MG63 (cell line): ENCODE data around the gene APBB2. TPM values are rescaled to one million over a fixed set of nuclear protein-coding genes. Genes with fewer than 3 reads are reported as not detected.

Source experiments
- DNase-seq: peaks from one replicate; pipeline ENCODE4 v3.0.0-alpha.2; 2020
- H3K27me3 ChIP-seq: fragments of 250-450 bp; sonication (Bioruptor Pico); 2 replicates; pipeline ENCODE4 v1.5.1; 2020; ENCODE audit warnings: mild to moderate bottlenecking, moderate library complexity
- H3K36me3 ChIP-seq: fragments of 250-450 bp; sonication (Bioruptor Pico); 2 replicates; pipeline ENCODE4 v1.5.1; 2020; ENCODE audit warnings: mild to moderate bottlenecking, moderate library complexity
- H3K4me3 ChIP-seq: fragments of 250-450 bp; sonication (Bioruptor Pico); 2 replicates; pipeline ENCODE4 v1.5.1; 2020; ENCODE audit warnings: mild to moderate bottlenecking, moderate library complexity
- H3K9me3 ChIP-seq: fragments of 250-450 bp; sonication (Bioruptor Pico); 2 replicates; pipeline ENCODE4 v1.5.1; 2020; ENCODE audit warnings: mild to moderate bottlenecking, moderate library complexity
- total RNA-seq: library from RNA; depleted of rRNA; stranded (reverse); fragments of >200 nt; shearing (Covaris generic); gene quantifications from 2 replicates; pipeline ENCODE4 v1.2.3, GENCODE V29; 2014; ENCODE audit warnings: low replicate concordance

APBB2 gene
- total RNA-seq, 1 experiment from 2014 or later = 36.1 TPM

DNA sequence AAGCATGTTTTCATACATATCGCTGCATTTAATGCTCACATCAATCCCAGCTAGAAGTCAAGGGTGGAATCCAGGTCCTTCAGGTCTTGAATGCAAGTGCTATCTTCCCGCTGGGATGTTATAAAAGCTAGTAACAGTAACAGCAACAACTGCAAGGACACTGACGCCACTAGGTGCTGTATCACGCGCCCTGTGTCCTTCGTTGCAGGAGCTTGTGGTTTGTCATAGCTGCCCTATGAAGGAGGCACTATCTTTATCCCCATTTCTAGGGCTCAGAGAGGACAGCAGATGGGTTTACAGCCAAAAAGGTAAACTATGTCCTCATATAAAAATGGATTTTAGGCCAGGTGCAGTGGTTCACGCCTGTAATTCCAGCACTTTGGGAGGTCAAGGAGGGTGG, 261.7 kb downstream of the APBB2 start:
- H3K9me3 ChIP-seq = no peaks in the 10 kb centered on the region
- no peak overlapping the region for H3K4me3 ChIP-seq
- no peaks in the 10 kb centered on the region for H3K27me3 ChIP-seq
- no peak for DNase-seq
- H3K36me3 ChIP-seq = no peaks in the 10 kb centered on the region

DNA sequence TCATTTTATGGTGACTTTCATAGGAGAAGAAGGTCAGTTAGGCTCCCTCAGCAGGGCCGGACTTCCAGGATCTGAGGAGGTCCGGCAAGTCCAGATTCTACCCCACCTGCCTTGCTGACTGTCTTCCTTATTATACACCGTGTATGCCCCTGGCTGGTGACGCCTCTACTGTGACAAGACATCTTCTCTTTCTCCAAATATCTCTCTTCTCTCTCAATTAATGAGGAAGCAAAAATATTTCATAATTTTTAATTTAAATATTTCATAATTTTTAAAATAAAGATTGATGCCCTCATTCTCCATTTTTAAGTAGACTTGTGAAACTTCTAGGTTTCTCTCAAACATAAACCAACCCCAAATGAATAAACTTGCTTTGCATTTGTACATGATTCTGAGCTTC, 262.1 kb downstream of the APBB2 start:
- H3K4me3 ChIP-seq = no peak overlapping the region

DNA sequence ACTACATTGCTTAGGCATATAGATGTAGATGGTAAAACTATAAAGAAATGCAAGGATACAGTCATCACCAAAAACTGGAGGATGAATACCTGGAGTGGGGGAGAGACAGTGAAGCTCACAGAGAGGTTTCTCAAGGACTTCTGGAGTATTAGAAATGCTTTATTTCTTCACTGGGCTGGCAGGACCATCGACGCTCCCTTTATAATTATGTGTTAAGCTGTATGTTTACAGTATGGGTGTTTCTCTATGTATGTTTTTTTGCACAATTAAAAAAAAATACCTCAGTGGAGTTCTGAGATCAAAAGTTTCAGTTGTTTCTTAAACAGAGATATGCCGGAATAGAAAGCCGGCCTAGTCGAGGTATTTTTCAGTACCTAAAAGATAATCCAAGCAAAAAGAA, 263.3 kb downstream of the APBB2 start:
- no peak overlapping the region for H3K4me3 ChIP-seq
- DNase-seq = no peak
- no peaks in the 10 kb centered on the region for H3K36me3 ChIP-seq
- no peaks in the 10 kb centered on the region for H3K27me3 ChIP-seq
- no peaks in the 10 kb centered on the region for H3K9me3 ChIP-seq

More for the DNA sequence above, 262.1 kb downstream of the APBB2 start:
- Histone ChIP-seq H3K36me3 (no peaks in the 10 kb centered on the region), H3K27me3 (no peaks in the 10 kb centered on the region), H3K9me3 (no peaks in the 10 kb centered on the region)
- DNase-seq = no peak

DNA sequence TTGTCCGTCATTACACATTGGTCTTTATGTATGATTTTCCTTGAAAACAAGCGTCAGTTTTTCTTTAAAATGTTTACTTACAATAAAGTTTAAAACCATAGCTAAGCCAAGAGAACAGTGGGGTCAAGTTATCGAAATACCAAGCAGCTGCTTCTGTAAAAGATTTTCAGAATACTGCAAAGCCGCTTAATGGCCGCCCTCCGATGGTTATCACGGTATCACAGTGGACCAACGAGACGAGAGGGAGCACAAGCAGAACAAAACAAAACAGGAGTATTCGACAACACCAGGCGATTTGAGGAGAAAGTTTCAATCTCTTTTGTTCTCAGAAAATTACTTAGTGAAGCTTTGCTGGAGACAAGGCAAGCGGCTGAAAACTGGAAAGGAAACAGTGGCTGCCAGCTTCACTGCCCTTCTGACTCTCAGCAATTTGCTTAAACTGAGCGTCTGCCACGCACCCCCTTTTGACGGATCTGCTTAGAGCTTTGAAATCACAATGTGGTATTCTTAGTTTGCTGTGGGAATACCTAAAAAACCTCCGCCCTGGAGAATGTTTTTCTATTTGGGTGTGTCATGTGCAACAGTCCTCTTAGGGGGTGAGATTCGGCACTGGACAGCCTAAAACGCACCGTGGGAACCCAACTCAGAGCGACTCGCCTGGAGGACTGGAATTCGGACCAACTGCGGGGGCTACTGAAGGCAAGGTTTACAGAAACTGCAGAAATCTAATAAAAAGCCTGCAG, 264.8 kb downstream of the APBB2 start:
- no peak for DNase-seq
- no peaks in the 10 kb centered on the region for H3K27me3 ChIP-seq
- H3K36me3 ChIP-seq = no peaks in the 10 kb centered on the region
- H3K9me3 ChIP-seq = no peaks in the 10 kb centered on the region
- H3K4me3 ChIP-seq = no peak overlapping the region

DNA sequence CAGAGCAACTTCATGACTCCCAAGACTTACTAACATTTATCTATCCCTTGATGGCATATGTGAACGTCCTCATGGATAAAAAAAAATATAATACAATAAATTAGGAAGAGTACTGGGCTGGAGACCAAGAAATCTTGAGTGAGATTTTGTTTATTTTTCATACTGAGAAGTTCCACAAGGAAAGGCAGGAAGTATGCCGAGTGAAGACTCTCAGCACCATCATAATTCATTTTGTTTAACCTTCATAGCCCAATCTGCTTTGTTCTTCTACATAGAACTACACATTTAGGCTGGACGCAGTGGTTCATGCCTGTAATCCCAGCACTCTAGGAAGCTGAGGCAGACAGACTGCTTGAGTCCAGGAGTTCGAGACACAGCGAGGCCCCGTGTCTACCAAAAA, 266.3 kb downstream of the APBB2 start:
- no peak for DNase-seq
- Histone ChIP-seq H3K36me3 (no peaks in the 10 kb centered on the region), H3K9me3 (no peaks in the 10 kb centered on the region), H3K27me3 (no peaks in the 10 kb centered on the region), H3K4me3 (no peak overlapping the region)

DNA sequence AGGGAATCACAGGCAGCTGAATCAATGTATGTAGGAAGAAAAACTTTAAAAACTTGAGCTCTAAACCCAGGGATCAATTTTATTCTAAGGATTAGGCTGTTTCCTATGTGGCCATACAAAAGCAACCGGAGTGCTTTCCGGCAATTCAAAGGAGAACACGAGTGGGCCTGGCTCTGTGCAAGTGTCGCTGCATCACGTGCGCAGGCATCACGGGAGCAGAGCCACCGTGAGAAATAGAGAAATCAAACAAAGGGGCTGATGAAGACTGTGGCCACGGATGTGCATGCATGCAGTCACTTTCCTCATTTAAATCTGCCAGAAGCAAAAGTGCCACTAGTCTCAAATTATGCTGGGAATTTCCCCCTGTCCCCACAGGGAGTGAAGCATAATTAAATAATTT, 267.7 kb downstream of the APBB2 start:
- no peak for DNase-seq
- no peak overlapping the region for H3K4me3 ChIP-seq

DNA sequence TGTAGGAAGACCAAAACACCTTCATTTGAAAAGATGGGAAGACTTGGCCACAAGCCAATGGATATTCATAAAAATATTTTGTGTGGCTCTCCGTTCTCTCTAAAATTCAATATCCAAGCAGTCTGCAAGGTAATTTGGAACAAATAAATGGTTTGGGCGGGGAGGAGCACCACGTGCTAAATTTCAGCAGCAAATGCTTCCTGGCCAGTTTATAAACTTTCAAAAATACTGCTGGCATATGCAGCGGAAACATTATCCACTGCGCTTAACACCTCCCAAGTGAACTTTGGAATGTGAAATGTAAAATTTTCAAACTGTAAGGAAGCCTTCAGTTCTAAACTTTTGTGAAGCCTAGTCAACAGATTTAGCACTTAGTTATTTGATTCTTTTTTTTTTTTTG, 273.6 kb downstream of the APBB2 start:
- Histone ChIP-seq H3K27me3 (no peaks in the 10 kb centered on the region), H3K4me3 (no peak overlapping the region), H3K36me3 (no peaks in the 10 kb centered on the region), H3K9me3 (no peaks in the 10 kb centered on the region)
- DNase-seq = no peak

More for the DNA sequence above, 267.7 kb downstream of the APBB2 start:
- no peaks in the 10 kb centered on the region for H3K36me3 ChIP-seq
- no peaks in the 10 kb centered on the region for H3K9me3 ChIP-seq
- no peaks in the 10 kb centered on the region for H3K27me3 ChIP-seq

DNA sequence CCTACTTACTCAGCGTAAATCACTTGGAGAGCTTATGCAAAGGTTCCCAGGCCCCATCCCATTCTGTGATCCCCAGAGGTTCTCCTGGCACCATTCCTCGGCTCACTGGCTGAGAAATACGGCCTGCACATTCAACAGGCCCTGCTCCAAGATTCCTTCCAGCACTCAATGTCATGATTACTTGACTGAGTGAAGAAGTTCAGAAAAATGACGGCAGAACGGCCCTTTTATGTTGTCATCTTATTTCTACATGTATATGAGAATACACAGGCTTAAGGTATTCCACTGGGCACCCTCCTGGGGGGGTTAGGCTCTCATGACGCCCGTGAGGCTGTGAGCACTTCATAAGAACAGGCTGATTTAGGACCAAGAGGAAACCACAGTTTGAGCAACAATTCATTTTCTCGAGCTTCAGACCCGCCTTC, 274.0 kb downstream of the APBB2 start:
- no peak for DNase-seq
- no peaks in the 10 kb centered on the region for H3K27me3 ChIP-seq
- H3K9me3 ChIP-seq = no peaks in the 10 kb centered on the region
- no peaks in the 10 kb centered on the region for H3K36me3 ChIP-seq
- H3K4me3 ChIP-seq = no peak overlapping the region

DNA sequence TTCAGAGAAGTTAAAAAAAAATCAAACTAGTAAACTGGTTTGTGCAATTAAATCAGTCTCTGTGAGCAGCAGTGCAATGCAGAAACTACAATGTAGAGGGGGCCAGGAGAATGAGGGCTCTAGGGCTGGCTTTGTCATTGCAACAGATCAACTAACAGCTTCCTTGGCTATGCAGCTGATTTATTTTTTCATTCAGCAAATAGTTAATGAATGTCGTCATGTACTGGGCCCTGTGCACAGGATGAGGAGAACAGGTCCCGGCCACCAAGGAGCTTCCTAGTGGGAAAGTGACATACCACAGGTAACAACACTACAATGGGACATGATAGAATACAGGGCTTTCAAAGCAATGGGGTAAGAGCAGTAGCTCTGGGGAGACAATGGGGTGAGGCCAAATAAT, 274.5 kb downstream of the APBB2 start:
- DNase-seq = no peak
- Histone ChIP-seq H3K4me3 (no peak overlapping the region), H3K27me3 (no peaks in the 10 kb centered on the region), H3K9me3 (no peaks in the 10 kb centered on the region), H3K36me3 (no peaks in the 10 kb centered on the region)

DNA sequence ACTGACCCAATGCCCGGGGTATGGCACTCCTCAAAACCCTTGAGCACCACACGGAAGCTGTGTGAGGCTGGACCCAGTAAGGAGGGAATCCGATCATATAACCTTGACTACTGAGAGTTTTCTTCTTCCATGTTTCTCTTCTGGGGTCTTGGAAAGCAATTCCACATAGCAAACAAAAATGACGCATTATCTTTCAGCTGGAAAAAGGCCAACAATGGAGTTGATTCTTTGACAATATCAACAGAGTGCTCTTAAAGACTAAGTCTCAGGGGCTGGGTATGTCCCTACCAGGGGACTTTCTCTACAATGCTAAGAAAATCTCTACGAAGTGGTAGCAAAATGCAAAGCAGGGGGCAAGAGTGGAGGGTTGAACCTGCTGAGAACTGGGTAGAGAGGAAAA, 276.0 kb downstream of the APBB2 start:
- no peaks in the 10 kb centered on the region for H3K9me3 ChIP-seq
- no peak for DNase-seq
- no peaks in the 10 kb centered on the region for H3K27me3 ChIP-seq
- no peak overlapping the region for H3K4me3 ChIP-seq
- H3K36me3 ChIP-seq = no peaks in the 10 kb centered on the region

DNA sequence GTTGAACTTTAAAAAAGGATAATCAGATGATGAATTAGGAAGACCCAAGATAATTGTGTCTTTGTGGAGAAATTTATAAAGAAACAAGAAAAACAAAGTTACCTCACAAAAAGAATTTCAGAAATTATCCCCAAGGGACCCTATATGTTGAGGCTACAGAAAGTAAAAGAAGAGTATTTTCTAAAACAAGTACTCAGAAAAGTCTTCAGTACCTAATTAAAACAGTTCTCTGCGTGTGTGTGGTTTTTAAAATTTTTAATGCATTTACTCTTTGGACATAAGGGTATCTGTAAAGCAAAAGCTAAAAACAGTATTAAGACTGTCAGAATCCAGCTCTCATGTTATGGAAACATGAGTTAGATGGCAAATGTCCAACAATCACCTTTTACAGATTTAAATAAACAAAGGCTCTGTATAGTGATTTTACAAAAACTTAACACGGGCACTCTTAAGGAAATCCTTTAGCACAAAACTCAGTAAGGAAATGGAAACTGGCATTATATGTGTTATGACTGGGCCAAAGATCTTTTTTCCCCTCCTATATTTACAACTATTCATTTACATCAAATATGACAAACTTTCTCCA, 277.1 kb downstream of the APBB2 start:
- Histone ChIP-seq H3K9me3 (no peaks in the 10 kb centered on the region), H3K36me3 (no peaks in the 10 kb centered on the region), H3K4me3 (no peak overlapping the region), H3K27me3 (no peaks in the 10 kb centered on the region)
- no peak for DNase-seq

DNA sequence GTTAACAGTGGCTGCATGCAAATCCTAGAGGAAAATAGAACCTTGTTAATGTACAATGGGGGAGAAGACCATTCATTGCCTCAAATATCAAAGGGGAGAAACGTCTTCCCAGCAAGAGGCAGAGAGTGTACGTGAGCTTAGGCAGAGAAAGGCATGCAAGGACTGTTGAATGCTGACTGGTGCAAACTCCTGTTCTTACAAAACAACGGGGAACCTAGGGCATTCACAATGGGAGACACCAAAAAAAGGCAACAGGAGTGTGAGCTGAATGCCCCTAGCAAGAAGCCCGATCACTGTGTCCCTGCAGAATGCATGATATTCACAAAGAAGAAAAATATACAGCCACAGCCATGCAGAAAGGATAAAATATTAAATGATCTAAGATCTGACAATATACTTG, 279.7 kb downstream of the APBB2 start:
- Histone ChIP-seq H3K4me3 (no peak overlapping the region), H3K27me3 (no peaks in the 10 kb centered on the region), H3K36me3 (no peaks in the 10 kb centered on the region), H3K9me3 (no peaks in the 10 kb centered on the region)
- DNase-seq = no peak

DNA sequence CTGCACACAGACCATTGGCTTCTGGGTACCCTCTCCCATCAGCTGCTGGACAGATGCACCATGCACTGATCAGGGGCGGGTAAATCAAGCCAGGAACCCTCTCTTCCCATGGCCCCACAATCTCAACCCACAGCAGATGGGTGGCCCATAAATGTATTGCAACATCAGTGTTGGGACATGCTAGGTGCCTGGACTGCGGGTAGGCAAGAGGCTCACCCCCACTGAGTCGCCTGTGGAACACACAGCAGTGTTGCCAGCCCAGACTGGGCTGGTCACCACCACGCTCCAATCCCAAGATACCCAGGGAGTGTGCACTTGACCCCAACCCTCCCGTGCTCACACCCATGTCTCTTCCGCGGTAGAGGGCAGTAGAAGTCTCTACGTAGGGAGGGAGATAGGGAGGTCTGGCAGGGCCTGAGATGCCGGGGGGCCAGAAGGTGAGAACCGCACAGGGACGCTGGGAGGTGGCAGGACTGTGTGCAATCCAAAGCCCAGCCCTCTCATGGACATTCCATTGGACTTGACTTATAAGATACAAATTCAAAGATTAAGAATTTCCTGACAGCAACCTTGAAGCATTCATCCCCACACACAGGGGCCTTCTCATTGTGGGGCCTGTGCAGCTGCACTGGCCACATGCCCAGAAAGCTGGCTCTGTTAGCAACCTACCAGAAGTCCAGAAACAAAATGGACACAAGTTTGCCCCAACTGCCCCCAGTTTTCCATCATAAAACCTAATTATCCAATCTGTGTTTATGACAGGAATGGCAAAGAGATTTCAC, 280.9 kb downstream of the APBB2 start:
- Histone ChIP-seq H3K4me3 (no peak overlapping the region), H3K9me3 (no peaks in the 10 kb centered on the region), H3K36me3 (no peaks in the 10 kb centered on the region), H3K27me3 (no peaks in the 10 kb centered on the region)
- no peak for DNase-seq

DNA sequence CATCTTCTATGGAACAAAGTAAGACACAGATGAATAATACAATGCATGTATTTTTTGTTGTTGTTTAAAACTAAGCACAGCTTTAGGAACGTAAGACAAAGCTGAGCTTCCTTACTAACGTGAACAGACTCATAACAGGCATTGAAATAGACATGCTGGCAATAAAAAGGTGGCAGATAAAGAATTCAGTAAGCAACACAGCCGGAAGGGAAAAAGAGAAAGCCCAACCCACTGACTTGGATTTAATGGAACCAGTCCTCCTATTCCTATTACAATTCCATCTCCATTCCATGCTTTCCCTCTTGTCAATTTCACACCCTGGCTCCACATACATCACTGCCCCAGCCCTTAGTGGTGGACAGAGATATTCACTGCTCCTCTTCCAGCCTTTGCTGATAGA, 282.5 kb downstream of the APBB2 start:
- no peak overlapping the region for H3K4me3 ChIP-seq

DNA sequence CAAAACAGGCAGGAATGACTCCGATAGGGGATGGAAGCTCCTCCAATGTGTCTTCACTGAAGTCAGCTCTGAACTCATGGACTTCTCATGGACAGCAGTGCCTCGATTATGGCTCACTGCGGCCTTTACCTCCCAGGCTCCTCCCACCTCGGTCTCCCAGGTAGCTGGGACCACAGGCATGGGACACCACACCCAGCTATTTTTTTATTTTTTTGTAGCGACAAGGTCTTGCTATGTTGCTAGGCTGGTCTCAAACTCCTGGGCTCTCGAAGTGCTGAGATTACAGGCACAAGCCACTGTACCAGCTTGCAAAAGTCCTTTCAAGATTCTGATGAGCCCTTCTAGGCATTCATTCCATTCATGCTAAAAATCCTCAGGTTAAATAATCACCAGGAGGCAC, 283.1 kb downstream of the APBB2 start:
- DNase-seq = no peak
- no peaks in the 10 kb centered on the region for H3K9me3 ChIP-seq
- H3K4me3 ChIP-seq = no peak overlapping the region

More for the DNA sequence above, 282.5 kb downstream of the APBB2 start:
- Histone ChIP-seq H3K36me3 (no peaks in the 10 kb centered on the region), H3K27me3 (no peaks in the 10 kb centered on the region), H3K9me3 (no peaks in the 10 kb centered on the region)
- no peak for DNase-seq

DNA sequence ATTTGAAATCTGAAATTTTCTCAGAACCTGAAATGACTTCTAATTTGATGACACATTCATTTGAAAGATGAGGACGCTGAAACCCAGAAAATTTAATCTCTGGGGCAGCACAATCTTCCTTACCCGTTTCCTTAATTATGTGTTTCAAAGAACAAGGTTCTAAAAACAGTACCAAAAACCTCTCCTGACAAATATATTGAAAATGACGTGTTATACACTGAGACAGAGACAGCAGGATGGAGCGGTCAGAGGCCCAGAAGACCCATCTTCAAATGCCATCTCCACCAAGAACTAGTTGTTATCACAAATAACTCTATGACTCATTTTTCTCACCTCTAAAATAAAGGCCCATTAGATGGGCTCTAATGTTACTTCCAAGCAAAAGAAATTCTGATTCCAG, 287.3 kb downstream of the APBB2 start:
- DNase-seq = no peak
- Histone ChIP-seq H3K4me3 (no peak overlapping the region), H3K36me3 (no peaks in the 10 kb centered on the region; the same call in 1 of the 2 replicates), H3K9me3 (no peaks in the 10 kb centered on the region), H3K27me3 (no peaks in the 10 kb centered on the region)

More for the DNA sequence above, 283.1 kb downstream of the APBB2 start:
- Histone ChIP-seq H3K27me3 (no peaks in the 10 kb centered on the region), H3K36me3 (no peaks in the 10 kb centered on the region)

DNA sequence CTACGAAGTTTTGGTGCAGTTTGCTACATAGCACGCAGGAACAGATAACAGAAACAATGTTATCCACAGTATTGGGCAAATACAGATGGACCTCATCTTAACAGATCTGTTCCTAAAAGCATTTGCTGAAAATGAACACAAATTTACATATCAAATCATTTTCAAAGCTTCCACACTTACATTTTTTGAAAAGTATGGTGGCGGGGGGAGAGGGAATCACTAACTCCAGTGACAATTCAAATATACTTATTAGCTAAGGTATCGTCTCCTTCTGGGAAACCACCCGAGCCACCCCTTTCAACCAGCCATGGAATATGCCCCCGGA, 289.6 kb downstream of the APBB2 start:
- Histone ChIP-seq H3K36me3 (no peaks in the 10 kb centered on the region; the same call in 1 of the 2 replicates), H3K9me3 (no peaks in the 10 kb centered on the region), H3K4me3 (no peak overlapping the region), H3K27me3 (no peaks in the 10 kb centered on the region)
- DNase-seq = no peak
